ENCODE data around the gene CDON. TPM values are rescaled to one million over a fixed set of nuclear protein-coding genes. Genes with fewer than 3 reads are reported as not detected.

CDON gene
- total RNA-seq, 1 donor = 12.3 TPM

- Histone ChIP-seq H3K4me2 (ENCODE audit: insufficient read depth, low read length) (no peak overlapping the region), H2AFZ (ENCODE audit: low read length) (no peak overlapping the region), H3K9me3 (ENCODE audit: low read depth, low read length) (no peaks in the 10 kb centered on the region), H4K20me1 (ENCODE audit: insufficient read depth, low read length) (no peaks in the 10 kb centered on the region), H3K79me2 (ENCODE audit: insufficient read depth, low read length) (no peaks in the 10 kb centered on the region), H3K27me3 (ENCODE audit: insufficient read depth, low read length) (no peaks in the 10 kb centered on the region), H3K27ac (ENCODE audit: low read depth, low read length) (no peak overlapping the region), H3K4me3 (ENCODE audit: insufficient read depth, low read length) (no peak overlapping the region), H3K4me1 (ENCODE audit: insufficient read depth, low read length) (no peaks in the 10 kb centered on the region), H3K36me3 (ENCODE audit: insufficient read depth, low read length) (no peaks in the 10 kb centered on the region)
- DNase-seq (ENCODE audit: insufficient read length, low spot score, missing footprints) = no peak
- TF ChIP-seq CTCF (IDR thresholded peaks at IDR 0.05; ENCODE audit: extremely low read depth, low read depth, low read length) = no peak
Measured at GRCh38 chr11:125968354-125968753, 94.3 kb downstream of the CDON start.

DNA sequence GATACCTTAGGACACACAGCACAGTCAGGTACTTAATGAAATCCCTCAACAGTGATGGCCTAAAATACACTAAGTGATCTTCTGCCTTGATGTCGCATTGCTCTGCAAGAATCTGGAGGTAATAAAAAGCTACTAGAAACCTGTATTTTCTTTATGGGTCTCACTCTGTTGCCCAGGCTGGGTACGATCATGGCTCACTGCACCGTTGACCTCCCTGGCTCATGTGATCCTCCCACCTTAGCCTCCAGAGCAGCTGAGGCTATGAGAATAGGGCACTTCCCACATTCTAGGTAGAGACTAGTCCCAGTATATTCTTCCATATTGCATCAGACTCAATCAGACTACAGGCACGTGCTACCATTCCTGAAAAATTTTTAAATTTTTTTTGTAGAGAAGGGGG, 95.2 kb downstream of the CDON start:
- Histone ChIP-seq H3K4me1 (ENCODE audit: insufficient read depth, low read length) (no peaks in the 10 kb centered on the region), H3K27ac (ENCODE audit: low read depth, low read length) (no peak overlapping the region), H3K4me3 (ENCODE audit: insufficient read depth, low read length) (no peak overlapping the region), H3K79me2 (ENCODE audit: insufficient read depth, low read length) (no peaks in the 10 kb centered on the region), H3K9me3 (ENCODE audit: low read depth, low read length) (no peaks in the 10 kb centered on the region), H2AFZ (ENCODE audit: low read length) (no peak overlapping the region), H3K4me2 (ENCODE audit: insufficient read depth, low read length) (no peak overlapping the region), H3K36me3 (ENCODE audit: insufficient read depth, low read length) (no peaks in the 10 kb centered on the region), H3K27me3 (ENCODE audit: insufficient read depth, low read length) (no peaks in the 10 kb centered on the region), H4K20me1 (ENCODE audit: insufficient read depth, low read length) (no peaks in the 10 kb centered on the region)
- no peak for TF ChIP-seq CTCF (IDR thresholded peaks at IDR 0.05; ENCODE audit: extremely low read depth, low read depth, low read length)
- DNase-seq (ENCODE audit: insufficient read length, low spot score, missing footprints) = no peak

DNA sequence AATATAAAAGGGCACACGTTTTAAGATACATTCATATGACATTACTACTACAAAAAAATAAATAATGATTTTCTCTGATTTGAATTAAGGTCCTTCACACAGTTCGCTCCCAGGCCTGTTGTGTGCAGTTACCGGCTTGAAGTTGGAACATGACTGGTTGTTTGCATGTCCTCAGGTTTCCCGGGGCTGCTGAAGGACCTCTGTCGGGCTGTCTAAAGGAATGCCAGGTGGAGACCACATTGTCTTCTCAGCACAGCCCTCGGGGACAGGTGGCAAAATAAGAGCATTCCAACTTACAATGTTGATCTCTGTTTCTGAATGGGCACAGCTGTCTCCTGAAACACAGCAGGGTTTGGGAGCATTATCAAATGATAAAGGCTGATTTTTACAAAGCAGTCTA, 101.9 kb downstream of the CDON start:
- H3K79me2 ChIP-seq (ENCODE audit: insufficient read depth, low read length) = no peaks in the 10 kb centered on the region
- DNase-seq (ENCODE audit: insufficient read length, low spot score, missing footprints) = no peak
- TF ChIP-seq CTCF (IDR thresholded peaks at IDR 0.05; ENCODE audit: extremely low read depth, low read depth, low read length) = no peak
- H3K27me3 ChIP-seq (ENCODE audit: insufficient read depth, low read length) = no peaks in the 10 kb centered on the region
- no peaks in the 10 kb centered on the region for H3K4me1 ChIP-seq (ENCODE audit: insufficient read depth, low read length)
- no peak overlapping the region for H2AFZ ChIP-seq (ENCODE audit: low read length)
- H3K36me3 ChIP-seq (ENCODE audit: insufficient read depth, low read length) = no peaks in the 10 kb centered on the region
- no peak overlapping the region for H3K4me2 ChIP-seq (ENCODE audit: insufficient read depth, low read length)
- no peaks in the 10 kb centered on the region for H4K20me1 ChIP-seq (ENCODE audit: insufficient read depth, low read length)
- H3K4me3 ChIP-seq (ENCODE audit: insufficient read depth, low read length) = no peak overlapping the region
- H3K27ac ChIP-seq (ENCODE audit: low read depth, low read length) = no peak overlapping the region
- no peaks in the 10 kb centered on the region for H3K9me3 ChIP-seq (ENCODE audit: low read depth, low read length)

GRCh38 chr11:125959931-125960330, 102.7 kb downstream of the CDON start:
- DNase-seq (ENCODE audit: insufficient read length, low spot score, missing footprints) = no peak
- H3K27ac ChIP-seq (ENCODE audit: low read depth, low read length) = no peak overlapping the region
- H3K36me3 ChIP-seq (ENCODE audit: insufficient read depth, low read length) = no peaks in the 10 kb centered on the region
- no peaks in the 10 kb centered on the region for H3K27me3 ChIP-seq (ENCODE audit: insufficient read depth, low read length)
- no peak overlapping the region for H2AFZ ChIP-seq (ENCODE audit: low read length)
- H3K9me3 ChIP-seq (ENCODE audit: low read depth, low read length) = no peaks in the 10 kb centered on the region
- H3K79me2 ChIP-seq (ENCODE audit: insufficient read depth, low read length) = no peaks in the 10 kb centered on the region
- H4K20me1 ChIP-seq (ENCODE audit: insufficient read depth, low read length) = no peaks in the 10 kb centered on the region
- H3K4me2 ChIP-seq (ENCODE audit: insufficient read depth, low read length) = no peak overlapping the region
- no peaks in the 10 kb centered on the region for H3K4me1 ChIP-seq (ENCODE audit: insufficient read depth, low read length)
- no peak overlapping the region for H3K4me3 ChIP-seq (ENCODE audit: insufficient read depth, low read length)
- TF ChIP-seq CTCF (IDR thresholded peaks at IDR 0.05; ENCODE audit: extremely low read depth, low read depth, low read length) = no peak

All from osteoblast (primary cell).